Measurements from ENCODE around the gene AKR1B15.

GRCh38 chr7:134622303-134622995 lies 73.5 kb downstream of the AKR1B15 start:
- TF ChIP-seq CTCF (IDR thresholded peaks at IDR 0.05) (no peak), EZH2 (IDR thresholded peaks at IDR 0.05) (no peak)

All from neural progenitor cell (in vitro differentiated cells).